ENCODE results near the gene EEF1AKMT3. TPM values are rescaled to one million over a fixed set of nuclear protein-coding genes. Genes with fewer than 3 reads are reported as not detected.

Gene EEF1AKMT3
- total RNA-seq, 1 experiment from 2014 or later = 5.0 TPM

DNA sequence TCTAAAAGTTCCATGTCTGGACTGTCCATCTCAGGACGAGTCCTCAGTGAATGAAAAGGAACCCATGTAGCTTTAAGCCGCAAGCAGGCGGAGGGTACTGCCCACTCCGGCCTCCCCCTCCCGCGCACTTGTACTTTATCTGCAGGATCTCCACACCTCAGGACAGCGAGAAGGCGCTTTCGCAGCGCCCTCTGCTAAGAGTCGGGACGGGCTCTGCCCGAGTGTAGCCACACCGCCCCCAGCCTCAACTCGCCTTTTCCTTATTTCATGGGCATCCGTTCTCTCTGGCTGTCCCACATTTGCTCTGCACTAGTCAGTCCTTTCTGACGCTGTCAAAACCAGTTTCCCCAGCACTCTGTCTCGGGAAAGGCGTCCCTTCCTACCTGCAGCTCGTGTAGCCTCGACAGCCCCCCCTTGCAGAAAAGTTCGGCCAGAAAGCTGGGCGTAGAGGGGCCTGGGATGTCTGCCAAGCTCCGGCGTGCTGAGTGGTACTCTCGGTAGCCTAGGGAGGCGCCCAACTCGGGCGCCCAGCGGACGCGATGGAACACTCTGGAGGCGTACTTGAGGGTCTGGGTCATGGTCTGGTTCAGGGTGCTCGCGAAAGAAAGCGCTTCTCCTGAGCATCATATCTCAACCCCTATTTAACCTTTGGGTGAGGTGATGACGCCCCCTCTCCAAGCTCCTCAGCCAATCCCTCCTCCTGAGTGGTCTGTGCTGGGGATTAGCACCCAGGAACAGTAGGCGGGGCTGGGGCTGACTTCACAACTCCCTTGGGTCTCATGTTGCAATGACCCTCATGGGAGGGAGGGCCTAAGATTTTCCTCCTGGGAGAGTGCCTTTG, 5.7 kb upstream of the EEF1AKMT3 start, which contains the start of gene CYP27B1:
CYP27B1 (minus strand) TSS at position 615 of the 841 bp plus-strand sequence; CDS start at position 578, 37 bp downstream.
- peak within 1 kb of the TSS; percentile 90 for H3K4me3 Mint-ChIP-seq (ENCODE audit: unreplicated experiment)
- Histone ChIP-seq H3K4me3 (ENCODE audit: low read depth, low read length) (peak within 1 kb of the TSS; percentile 57), H3K36me3 (ENCODE audit: control insufficient read depth, insufficient read depth, low read length) (peaks cover 3% of the 10 kb centered on the region), H3K9me3 (no peaks in the 10 kb centered on the region), H3K27me3 (replicated peaks; ENCODE audit: control insufficient read depth, insufficient read depth, low read length) (no peaks in the 10 kb centered on the region), H3K4me1 (peaks cover 13% of the 10 kb centered on the region; the same call in 1 of the 2 replicates)
- peaks cover 22% of the 10 kb centered on the region for H3K36me3 Mint-ChIP-seq (ENCODE audit: insufficient read depth, unreplicated experiment)
- no TSS peak for BruUV-seq (replicated peaks)
- ChIA-PET POLR2A (no interaction called here), CTCF (interaction anchor here (0.6 to 1.6 kb wide), 2 partner anchors 10 to 24 kb away, joined by 3 to 8 read pairs; no protein-coding TSS in a partner anchor)
- peak within 1 kb of the TSS; percentile 54 for H3K27ac Mint-ChIP-seq (ENCODE audit: unreplicated experiment)
- TF ChIP-seq, protein P1, sequence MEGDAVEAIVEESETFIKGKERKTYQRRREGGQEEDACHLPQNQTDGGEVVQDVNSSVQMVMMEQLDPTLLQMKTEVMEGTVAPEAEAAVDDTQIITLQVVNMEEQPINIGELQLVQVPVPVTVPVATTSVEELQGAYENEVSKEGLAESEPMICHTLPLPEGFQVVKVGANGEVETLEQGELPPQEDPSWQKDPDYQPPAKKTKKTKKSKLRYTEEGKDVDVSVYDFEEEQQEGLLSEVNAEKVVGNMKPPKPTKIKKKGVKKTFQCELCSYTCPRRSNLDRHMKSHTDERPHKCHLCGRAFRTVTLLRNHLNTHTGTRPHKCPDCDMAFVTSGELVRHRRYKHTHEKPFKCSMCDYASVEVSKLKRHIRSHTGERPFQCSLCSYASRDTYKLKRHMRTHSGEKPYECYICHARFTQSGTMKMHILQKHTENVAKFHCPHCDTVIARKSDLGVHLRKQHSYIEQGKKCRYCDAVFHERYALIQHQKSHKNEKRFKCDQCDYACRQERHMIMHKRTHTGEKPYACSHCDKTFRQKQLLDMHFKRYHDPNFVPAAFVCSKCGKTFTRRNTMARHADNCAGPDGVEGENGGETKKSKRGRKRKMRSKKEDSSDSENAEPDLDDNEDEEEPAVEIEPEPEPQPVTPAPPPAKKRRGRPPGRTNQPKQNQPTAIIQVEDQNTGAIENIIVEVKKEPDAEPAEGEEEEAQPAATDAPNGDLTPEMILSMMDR (IDR thresholded peaks at IDR 0.05; ENCODE audit: insufficient read depth in 1 of 2, low read depth in 1 of 2, low read length in 1 of 2, severe bottlenecking in 1 of 2, unreplicated experiment in 1 of 2) = no peak
- intact Hi-C loops (cut with micrococcal nuclease; ENCODE audit: unreplicated experiment) = loop anchor here (2.0 kb wide), 1 partner anchor 14 kb away; the partner anchor contains the start of gene CDK4
- peaks cover 14% of the 10 kb centered on the region for H3K4me1 Mint-ChIP-seq (ENCODE audit: low read depth, unreplicated experiment)
- DNase-seq = peak in 1 of 2 experiments; percentile 42
- H3K9me3 Mint-ChIP-seq (ENCODE audit: unreplicated experiment) = no peaks in the 10 kb centered on the region
- H3K27me3 Mint-ChIP-seq (ENCODE audit: insufficient read depth, unreplicated experiment) = no peaks in the 10 kb centered on the region

DNA sequence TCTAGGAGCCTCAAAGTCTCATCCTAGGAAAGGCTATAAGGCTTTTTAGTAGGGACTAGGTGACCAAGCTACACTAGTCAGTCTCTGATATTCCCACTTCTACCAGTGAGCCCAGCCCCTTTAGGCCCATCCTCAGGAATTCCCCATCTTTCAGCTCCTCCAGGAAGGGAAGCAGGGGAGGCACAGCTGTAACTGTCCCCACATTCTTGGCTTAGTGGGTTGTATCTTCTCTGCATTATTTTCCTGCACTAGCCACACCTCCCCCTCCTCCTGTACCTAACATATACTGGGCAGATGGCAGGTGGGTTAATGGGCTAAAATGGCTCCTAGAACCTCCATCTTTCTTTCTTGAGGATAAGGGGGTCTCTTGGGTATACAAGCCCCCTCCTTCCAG, 5.1 kb upstream of the EEF1AKMT3 start:
- POLR2A ChIA-PET = no interaction called here
- Mint-ChIP-seq H3K4me1 (ENCODE audit: low read depth, unreplicated experiment) (peaks cover 14% of the 10 kb centered on the region), H3K27me3 (ENCODE audit: insufficient read depth, unreplicated experiment) (no peaks in the 10 kb centered on the region), H3K9me3 (ENCODE audit: unreplicated experiment) (no peaks in the 10 kb centered on the region), H3K4me3 (ENCODE audit: unreplicated experiment) (peak overlapping the region; percentile 90), H3K36me3 (ENCODE audit: insufficient read depth, unreplicated experiment) (peaks cover 28% of the 10 kb centered on the region), H3K27ac (ENCODE audit: unreplicated experiment) (no peak overlapping the region)
- TF ChIP-seq, protein P1 (IDR thresholded peaks at IDR 0.05; ENCODE audit: insufficient read depth in 1 of 2, low read depth in 1 of 2, low read length in 1 of 2, severe bottlenecking in 1 of 2, unreplicated experiment in 1 of 2) = no peak
- Histone ChIP-seq H3K4me1 (peaks cover 13% of the 10 kb centered on the region; the same call in 1 of the 2 replicates), H3K36me3 (ENCODE audit: control insufficient read depth, insufficient read depth, low read length) (peaks cover 3% of the 10 kb centered on the region), H3K4me3 (ENCODE audit: low read depth, low read length) (no peak overlapping the region), H3K9me3 (no peaks in the 10 kb centered on the region), H3K27me3 (replicated peaks; ENCODE audit: control insufficient read depth, insufficient read depth, low read length) (no peaks in the 10 kb centered on the region)
- DNase-seq = no peak
- no TSS peak for BruUV-seq (replicated peaks)
- CTCF ChIA-PET = interaction anchor here (0.6 to 1.6 kb wide), 2 partner anchors 11 to 24 kb away, joined by 3 to 8 read pairs; no protein-coding TSS in a partner anchor
- intact Hi-C loops (cut with micrococcal nuclease; ENCODE audit: unreplicated experiment) = loop anchor here (2.0 kb wide), 1 partner anchor 15 kb away; the partner anchor contains the start of gene CDK4

DNA sequence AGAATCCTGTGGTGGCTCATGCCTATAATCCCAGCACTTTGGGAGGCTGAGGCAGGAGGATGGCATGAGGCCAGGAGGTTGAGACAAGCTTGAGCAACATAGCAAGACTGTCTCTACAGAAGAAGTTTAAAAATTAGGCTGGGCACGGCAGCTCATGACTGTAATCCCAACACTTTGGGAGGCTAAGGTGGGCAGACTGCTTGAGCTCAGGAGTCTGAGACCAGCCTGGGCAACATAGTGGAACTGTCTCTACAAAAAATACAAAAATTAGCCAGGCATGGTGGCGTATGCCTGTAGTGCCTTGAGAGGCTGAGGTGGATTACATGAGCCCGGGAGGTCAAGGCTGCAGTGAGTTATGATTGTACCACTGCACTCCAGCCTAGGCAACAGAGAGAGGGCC, 4.5 kb upstream of the EEF1AKMT3 start:
- no peak overlapping the region for H3K4me3 Mint-ChIP-seq (ENCODE audit: unreplicated experiment)
- Histone ChIP-seq H3K36me3 (ENCODE audit: control insufficient read depth, insufficient read depth, low read length) (peaks cover 3% of the 10 kb centered on the region), H3K4me3 (ENCODE audit: low read depth, low read length) (no peak overlapping the region), H3K27me3 (replicated peaks; ENCODE audit: control insufficient read depth, insufficient read depth, low read length) (no peaks in the 10 kb centered on the region), H3K4me1 (peaks cover 13% of the 10 kb centered on the region; the same call in 1 of the 2 replicates), H3K9me3 (no peaks in the 10 kb centered on the region)
- H3K27ac Mint-ChIP-seq (ENCODE audit: unreplicated experiment) = no peak overlapping the region
- CTCF ChIA-PET = no interaction called here
- no TSS peak for BruUV-seq (replicated peaks)
- peaks cover 14% of the 10 kb centered on the region for H3K4me1 Mint-ChIP-seq (ENCODE audit: low read depth, unreplicated experiment)
- H3K36me3 Mint-ChIP-seq (ENCODE audit: insufficient read depth, unreplicated experiment) = peaks cover 28% of the 10 kb centered on the region
- intact Hi-C loops (cut with micrococcal nuclease; ENCODE audit: unreplicated experiment) = loop anchor here (2.0 kb wide), 1 partner anchor 15 kb away; the partner anchor contains the start of gene CDK4
- no peaks in the 10 kb centered on the region for H3K27me3 Mint-ChIP-seq (ENCODE audit: insufficient read depth, unreplicated experiment)
- DNase-seq = no peak
- POLR2A ChIA-PET = no interaction called here
- H3K9me3 Mint-ChIP-seq (ENCODE audit: unreplicated experiment) = no peaks in the 10 kb centered on the region
- TF ChIP-seq, protein P1 (IDR thresholded peaks at IDR 0.05; ENCODE audit: insufficient read depth in 1 of 2, low read depth in 1 of 2, low read length in 1 of 2, severe bottlenecking in 1 of 2, unreplicated experiment in 1 of 2) = no peak

All from Caco-2 (cell line).